Peyer's patch (tissue), 4 donors: ENCODE measurements around the gene TAS1R2. TPM values are rescaled to one million over a fixed set of nuclear protein-coding genes. Genes with fewer than 3 reads are reported as not detected.

Experiments
- DNase-seq, 3 donors: peaks; one replicate each; pipeline ENCODE4 v3.0.0-alpha.2; 2017 to 2019
- H3K27ac ChIP-seq, 4 donors: fragments of 200-600 bp; sonication (generic); one replicate each; pipeline ENCODE4 v1.5.1; 2016 to 2019
- H3K27me3 ChIP-seq, 2 donors: fragments of 200-600 bp; sonication (generic); one replicate each; pipeline ENCODE4 v1.5.1; 2019
- H3K36me3 ChIP-seq, 3 donors: fragments of 200-600 bp; sonication (generic); one replicate each; pipeline ENCODE4 v1.5.1; 2016 to 2019
- H3K4me1 ChIP-seq, 4 donors: fragments of 200-600 bp; sonication (generic); one replicate each; pipeline ENCODE4 v1.5.1; 2016 to 2019
- H3K4me3 ChIP-seq, 4 donors: fragments of 200-600 bp; sonication (generic); 1 replicate in 3 of 4; 2 replicates in 1 of 4; pipeline ENCODE4 v1.5.1; 2016 to 2019; ENCODE audit warnings: mild to moderate bottlenecking in 1 of 4
- H3K9me3 ChIP-seq, 4 donors: fragments of 200-600 bp; sonication (generic); one replicate each; pipeline ENCODE4 v1.5.1; 2016 to 2019; ENCODE audit warnings: mild to moderate bottlenecking in 1 of 4
- CTCF ChIP-seq, 6 experiments: fragments of 450-650 bp in 4 of 6; fragments of 200-600 bp in 2 of 6; sonication (generic) in 1 of 6; IDR thresholded peaks; one replicate each; pipeline ENCODE4 v1.5.1; 2017 to 2019; ENCODE audit warnings: antibody characterized with exemption in 6 of 6, mild to moderate bottlenecking in 3 of 6, moderate library complexity in 1 of 6
- POLR2A ChIP-seq, 2 donors: fragments of 450-650 bp; IDR thresholded peaks; one replicate each; pipeline ENCODE4 v1.5.1; 2017; ENCODE audit warnings: antibody characterized with exemption in 2 of 2, mild to moderate bottlenecking in 2 of 2, moderate library complexity in 2 of 2
- total RNA-seq, 4 donors: library from RNA; depleted of rRNA; stranded (reverse); fragments of >200 nt; gene quantifications; one replicate each; pipeline ENCODE4 v1.1.0, GENCODE V29; 2016

Gene TAS1R2
- total RNA-seq, 4 donors from 2014 or later = 0.35 TPM; not detected in 3

GRCh38 chr1:18811733-18812452 lies 47.6 kb downstream of the TAS1R2 start:
- H3K9me3 ChIP-seq = no peaks in the 10 kb centered on the region
- TF ChIP-seq CTCF (IDR thresholded peaks at IDR 0.05) (no peak), POLR2A (IDR thresholded peaks at IDR 0.05) (no peak)
- no peaks in the 10 kb centered on the region for H3K27me3 ChIP-seq
- H3K36me3 ChIP-seq = no peaks in the 10 kb centered on the region
- DNase-seq = no peak
- no peaks in the 10 kb centered on the region for H3K4me1 ChIP-seq
- no peak overlapping the region for H3K27ac ChIP-seq
- no peak overlapping the region for H3K4me3 ChIP-seq

GRCh38 chr1:18809953-18810899 lies 49.2 kb downstream of the TAS1R2 start:
- Histone ChIP-seq H3K36me3 (no peaks in the 10 kb centered on the region), H3K9me3 (no peaks in the 10 kb centered on the region), H3K27ac (no peak overlapping the region), H3K27me3 (no peaks in the 10 kb centered on the region), H3K4me1 (no peaks in the 10 kb centered on the region), H3K4me3 (no peak overlapping the region)
- no peak for DNase-seq
- TF ChIP-seq POLR2A (IDR thresholded peaks at IDR 0.05) = no peak

- no peak for DNase-seq
- Histone ChIP-seq H3K4me3 (no peak overlapping the region), H3K4me1 (no peaks in the 10 kb centered on the region), H3K36me3 (no peaks in the 10 kb centered on the region), H3K27me3 (no peaks in the 10 kb centered on the region), H3K9me3 (no peaks in the 10 kb centered on the region), H3K27ac (no peak overlapping the region)
- TF ChIP-seq CTCF (IDR thresholded peaks at IDR 0.05) = no peak
- no peak for TF ChIP-seq POLR2A (IDR thresholded peaks at IDR 0.05)
Measured at GRCh38 chr1:18808550-18808949, 50.9 kb downstream of the TAS1R2 start.

- no peak for DNase-seq
- H3K4me1 ChIP-seq = no peaks in the 10 kb centered on the region
- TF ChIP-seq CTCF (IDR thresholded peaks at IDR 0.05) (no peak), POLR2A (IDR thresholded peaks at IDR 0.05) (no peak)
- no peak overlapping the region for H3K4me3 ChIP-seq
- no peaks in the 10 kb centered on the region for H3K9me3 ChIP-seq
- H3K27me3 ChIP-seq = no peaks in the 10 kb centered on the region
- no peaks in the 10 kb centered on the region for H3K36me3 ChIP-seq
- no peak overlapping the region for H3K27ac ChIP-seq
Measured at GRCh38 chr1:18807334-18808063, 52.0 kb downstream of the TAS1R2 start.

- Histone ChIP-seq H3K36me3 (no peaks in the 10 kb centered on the region), H3K27ac (no peak overlapping the region), H3K4me3 (no peak overlapping the region), H3K27me3 (no peaks in the 10 kb centered on the region), H3K9me3 (no peaks in the 10 kb centered on the region), H3K4me1 (no peaks in the 10 kb centered on the region)
- no peak for DNase-seq
- TF ChIP-seq POLR2A (IDR thresholded peaks at IDR 0.05) (no peak), CTCF (IDR thresholded peaks at IDR 0.05) (no peak)
Measured at GRCh38 chr1:18805925-18806849, 53.3 kb downstream of the TAS1R2 start.
